NOMO-1 treated with DMSO at 0.1 percent for 48 hours (cell line): ENCODE data around the gene MAGEF1.

Experiments used
- DNase-seq: peaks from one replicate; lab custom pipeline; 2025; ENCODE audit not compliant: unreplicated experiment; lab: John Stamatoyannopoulos, UW

The MAGEF1 gene

GRCh38 chr3:184725176-184725719 is 13.4 kb upstream of the MAGEF1 start:
- DNase-seq = no peak

GRCh38 chr3:184724699-184725098 is 12.8 kb upstream of the MAGEF1 start:
- DNase-seq = no peak

- no peak for DNase-seq
Measured at GRCh38 chr3:184719709-184720108, 7.8 kb upstream of the MAGEF1 start.

GRCh38 chr3:184718431-184718830 is 6.6 kb upstream of the MAGEF1 start:
- no peak for DNase-seq

GRCh38 chr3:184717399-184717983 is 5.6 kb upstream of the MAGEF1 start:
- no peak for DNase-seq

DNA sequence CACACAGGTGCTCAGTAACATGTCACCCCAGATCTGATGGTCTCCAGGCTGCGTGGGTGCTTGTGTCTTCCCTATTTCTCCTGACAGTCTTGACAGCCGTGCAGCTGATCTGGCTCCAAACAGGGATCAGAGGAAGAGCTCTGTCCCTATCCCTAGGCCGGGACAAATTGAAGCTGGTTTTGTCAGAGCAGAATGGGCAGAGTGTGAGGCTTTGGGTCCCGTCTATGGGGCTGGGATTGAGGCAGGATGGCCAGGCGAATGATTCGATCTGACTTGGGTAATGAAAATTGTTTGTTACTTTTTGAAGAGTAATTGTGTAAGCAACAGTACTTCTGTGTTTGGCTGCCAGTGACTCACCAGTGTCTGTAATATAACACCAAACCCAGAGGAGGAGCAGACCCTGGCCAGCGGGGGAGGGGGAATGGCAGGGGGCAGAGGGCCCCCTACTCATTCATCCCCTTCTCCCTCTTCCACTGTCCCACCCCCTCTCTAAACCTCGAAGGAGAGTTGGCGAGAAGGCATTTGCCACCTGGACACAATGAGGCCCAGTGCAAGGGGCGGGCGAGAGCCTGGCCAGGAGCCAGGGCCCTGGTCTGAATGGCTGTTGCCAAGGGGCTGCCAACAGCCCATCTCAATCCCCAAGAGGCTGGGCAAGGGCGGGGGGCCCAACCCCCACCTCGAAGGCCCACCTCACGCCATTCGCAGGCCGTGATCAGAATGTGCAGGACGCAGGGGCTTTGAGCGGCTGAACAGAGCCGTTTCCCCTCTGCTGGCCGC is 4.9 kb upstream of the MAGEF1 start:
- peak; percentile 40 for DNase-seq

DNA sequence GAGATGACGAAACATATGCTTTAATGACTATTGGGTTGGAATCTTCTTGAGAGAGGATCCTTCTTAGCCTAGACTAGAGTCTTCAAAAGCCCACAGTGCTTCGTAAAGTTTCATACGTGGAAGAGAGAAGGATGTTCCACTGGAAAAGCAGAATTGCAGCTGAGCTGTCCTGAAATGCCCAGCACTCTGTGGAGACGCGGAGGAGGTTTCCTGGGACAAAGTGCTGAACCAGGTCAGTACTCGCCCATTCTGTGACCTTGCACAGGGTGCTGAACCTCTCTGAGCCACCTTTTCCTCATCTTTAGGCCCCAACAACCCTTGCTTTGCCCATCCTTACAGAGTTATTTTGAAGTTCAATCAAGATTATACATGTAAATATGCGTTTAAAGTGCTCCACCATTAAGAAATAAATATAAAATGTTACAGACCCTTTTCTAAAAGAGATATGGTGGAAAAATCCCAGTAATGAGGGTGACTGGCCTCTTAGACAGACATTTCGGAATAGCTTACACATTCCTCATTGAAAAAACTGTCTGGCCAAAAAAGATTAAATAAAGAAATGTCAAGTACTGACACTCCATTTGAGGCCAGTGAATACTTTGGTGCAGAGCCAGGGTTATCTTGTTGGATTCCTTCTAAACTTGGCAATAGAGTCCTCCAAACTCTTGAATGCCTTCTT is 4.2 kb upstream of the MAGEF1 start:
- DNase-seq = no peak

GRCh38 chr3:184713521-184713920 is 1.7 kb upstream of the MAGEF1 start:
- DNase-seq = no peak

- DNase-seq = no peak
Measured at GRCh38 chr3:184713040-184713355, 1.1 kb upstream of the MAGEF1 start.

DNA sequence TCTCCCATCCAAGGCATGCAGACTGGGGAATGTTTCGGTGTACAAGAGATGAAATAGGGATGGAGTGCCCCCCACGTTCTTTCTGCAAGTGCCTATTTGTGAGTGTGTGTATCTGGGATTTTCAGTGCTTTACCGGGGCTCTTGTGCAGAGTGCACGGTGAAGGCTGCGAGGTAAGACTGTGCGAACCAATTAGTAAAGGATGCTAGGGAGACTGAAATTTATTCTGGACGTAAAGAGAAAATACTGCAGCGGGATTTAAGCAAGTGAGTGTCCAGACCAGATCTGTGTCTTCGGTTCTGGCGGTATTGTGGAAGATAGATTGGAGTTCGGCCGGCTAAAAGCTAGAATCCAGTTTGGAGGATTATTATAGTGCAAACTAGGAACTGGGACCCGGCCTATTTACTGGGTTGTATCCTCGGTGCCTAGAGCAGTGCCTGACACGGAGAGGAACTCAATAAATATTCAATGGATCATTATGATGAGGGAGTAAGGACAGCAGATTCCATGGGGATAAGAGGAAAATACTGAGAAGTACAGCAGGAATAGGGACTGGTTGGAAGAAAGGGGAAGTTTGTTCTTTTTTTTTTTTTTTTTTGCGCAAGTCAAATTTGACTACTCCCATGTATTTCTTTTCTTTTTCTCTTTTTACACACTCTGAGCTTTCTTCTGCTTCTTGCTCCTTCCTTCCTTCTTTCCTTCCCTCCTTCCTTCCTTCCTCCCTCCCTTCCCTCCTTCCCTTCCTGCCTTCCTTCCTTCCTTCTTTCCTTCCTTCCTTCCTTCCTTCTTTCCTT is 580 bp upstream of the MAGEF1 start:
- peak; percentile 90 for DNase-seq

- peak; percentile 96 for DNase-seq
Measured at GRCh38 chr3:184710870-184711492, 883 bp downstream of the MAGEF1 start.

DNA sequence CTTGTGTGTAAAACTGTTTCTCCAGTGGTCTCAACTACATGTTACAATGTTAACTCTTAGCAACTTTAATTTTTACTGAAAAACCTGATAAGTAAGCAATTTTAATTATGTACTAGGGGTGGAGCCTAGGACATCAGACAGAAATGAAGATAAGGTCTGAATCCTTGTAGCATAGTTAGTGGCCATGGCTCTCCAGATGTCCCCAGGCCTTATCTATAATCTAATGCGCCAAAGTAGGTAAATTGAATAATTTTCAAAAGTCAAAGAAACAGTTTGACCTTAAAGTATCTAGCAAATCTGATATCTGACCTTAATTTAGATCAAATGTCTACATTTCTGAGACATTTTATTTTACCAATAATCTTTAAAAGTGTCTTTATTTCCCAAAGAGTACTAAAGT is 8.2 kb downstream of the MAGEF1 start:
- DNase-seq = no peak

GRCh38 chr3:184700759-184701158 is 11.1 kb downstream of the MAGEF1 start:
- DNase-seq = no peak

DNA sequence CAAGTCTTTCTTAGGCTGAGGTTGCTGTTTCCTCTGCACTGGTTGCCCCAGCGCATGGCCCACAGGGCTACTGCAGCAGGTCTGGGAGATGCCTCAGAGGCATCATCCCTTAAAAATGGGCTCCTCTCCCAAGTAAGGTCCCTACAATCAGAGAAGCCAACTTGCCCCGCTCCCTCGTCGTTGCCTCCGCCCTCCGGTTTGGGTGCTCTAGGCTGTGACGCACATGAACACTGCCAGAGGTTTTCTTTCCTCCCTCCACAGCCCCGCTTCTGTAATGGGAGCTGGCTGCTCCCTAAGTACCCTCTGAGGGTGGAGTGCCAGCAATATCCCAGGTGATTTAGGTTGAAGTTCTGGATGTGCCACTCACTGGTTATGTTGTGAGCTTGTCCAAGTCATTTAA is 14.0 kb downstream of the MAGEF1 start:
- no peak for DNase-seq

DNA sequence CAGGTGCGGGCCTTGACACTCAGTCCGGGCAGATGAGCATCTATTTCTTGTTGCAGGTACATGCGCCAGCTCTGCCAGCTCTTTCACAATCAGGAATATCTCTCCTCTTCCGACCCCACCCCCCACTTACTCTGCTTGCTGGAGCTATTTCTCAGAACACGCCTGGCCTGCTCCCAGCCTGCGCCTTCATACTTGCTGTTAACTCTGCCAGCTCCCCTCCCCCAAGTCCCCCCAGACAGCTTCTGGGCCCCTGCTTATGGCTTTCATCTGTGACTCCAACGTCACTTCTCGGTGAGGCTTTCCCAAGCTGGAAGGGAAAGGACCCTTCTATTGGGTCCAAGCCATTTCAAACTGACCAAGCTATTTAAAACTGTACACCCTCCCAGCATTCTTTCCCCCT is 15.2 kb downstream of the MAGEF1 start:
- no peak for DNase-seq

DNA sequence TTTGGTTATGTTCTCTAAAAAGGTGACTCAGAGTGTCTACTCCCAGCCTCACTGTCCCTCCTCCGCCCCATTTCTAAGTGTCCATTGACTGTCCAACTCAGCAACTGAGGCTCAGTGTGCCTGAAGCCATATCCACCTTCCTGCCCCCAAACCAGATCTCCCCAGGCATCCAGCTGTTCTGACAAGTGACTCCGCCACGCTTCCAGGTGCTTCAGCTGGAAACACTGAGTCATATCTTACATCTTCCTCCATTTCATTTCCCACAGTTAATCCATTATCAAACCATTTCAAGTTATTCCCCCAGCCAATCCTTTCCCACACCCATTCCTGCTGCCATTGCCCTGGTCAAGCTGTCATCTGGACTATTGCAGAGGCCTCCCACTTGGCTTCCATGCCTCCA is 17.1 kb downstream of the MAGEF1 start:
- DNase-seq = no peak

DNA sequence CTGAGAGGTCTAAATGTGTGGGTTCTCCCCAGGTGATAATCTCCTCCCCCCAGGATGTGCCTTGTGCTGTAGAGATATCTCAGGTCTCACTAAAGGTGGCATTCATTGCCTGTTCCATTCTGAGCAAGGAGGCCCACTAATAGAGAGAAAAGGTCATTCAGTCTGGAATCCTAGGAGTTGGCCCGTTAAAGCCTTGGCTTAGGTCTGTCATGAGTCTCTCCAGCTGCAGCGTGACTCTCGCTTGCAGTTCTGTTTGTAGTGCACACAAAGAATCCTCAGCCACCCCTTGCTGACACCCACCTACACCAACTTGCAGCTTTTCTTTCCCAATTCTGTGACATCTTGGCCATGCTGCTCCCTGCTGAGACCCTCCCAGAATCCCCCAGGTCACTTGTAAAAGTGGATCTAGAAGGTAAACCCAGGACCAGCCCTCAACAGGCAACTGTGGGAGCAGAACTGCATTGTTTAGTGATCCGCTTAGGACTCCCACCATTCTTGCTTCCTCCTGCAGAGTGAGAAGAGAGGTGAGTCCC is 17.7 kb downstream of the MAGEF1 start:
- no peak for DNase-seq

DNA sequence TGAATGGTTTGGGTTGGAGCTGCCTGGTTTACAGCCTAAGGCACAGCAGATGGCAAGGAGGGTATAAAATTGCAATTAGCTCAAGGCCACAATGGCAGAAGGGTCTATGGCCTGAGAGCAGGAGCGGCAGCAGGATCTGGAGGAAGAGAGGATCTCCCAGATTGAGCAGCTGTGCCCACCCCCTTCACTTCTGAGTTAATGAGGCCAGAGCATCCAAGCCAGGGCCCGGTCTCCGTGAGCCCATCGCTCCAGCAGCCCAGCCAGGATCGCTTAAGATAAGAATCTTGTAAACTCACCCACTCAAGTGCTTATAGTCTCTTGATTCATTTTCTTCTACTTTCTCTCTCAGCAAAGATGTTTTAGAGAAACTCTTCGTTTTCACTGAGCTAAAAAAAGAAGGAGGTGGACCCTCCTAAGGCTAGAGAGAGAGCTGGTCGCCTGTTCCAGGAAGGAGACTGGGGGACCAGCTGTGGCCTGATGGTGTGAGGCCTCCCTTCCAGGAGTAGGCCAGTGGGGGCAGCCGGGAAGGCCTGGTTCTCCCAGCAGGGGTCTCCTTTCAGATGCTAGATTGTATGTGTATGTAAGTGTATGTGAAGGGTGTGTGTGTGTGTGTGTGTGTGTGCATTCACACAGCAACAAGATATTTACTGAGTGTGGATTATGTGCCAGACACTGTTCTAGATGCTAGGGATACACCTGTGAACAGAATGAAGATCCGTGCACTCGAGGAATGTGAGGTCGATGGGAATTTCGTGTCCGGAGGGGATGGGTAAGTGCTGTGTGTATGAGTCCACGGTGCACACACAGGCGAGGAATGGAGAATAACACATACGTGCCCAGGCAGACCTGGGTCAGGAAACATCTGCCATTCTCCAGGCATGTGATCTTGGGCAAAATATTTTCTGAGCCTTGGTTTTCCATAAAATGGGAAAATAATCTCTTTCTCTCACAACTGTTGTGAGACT is 18.6 kb downstream of the MAGEF1 start:
- DNase-seq = no peak

GRCh38 chr3:184691397-184692231 is 20.2 kb downstream of the MAGEF1 start:
- DNase-seq = peak; percentile 40
